ENCODE results near the gene SDK1.

DNA sequence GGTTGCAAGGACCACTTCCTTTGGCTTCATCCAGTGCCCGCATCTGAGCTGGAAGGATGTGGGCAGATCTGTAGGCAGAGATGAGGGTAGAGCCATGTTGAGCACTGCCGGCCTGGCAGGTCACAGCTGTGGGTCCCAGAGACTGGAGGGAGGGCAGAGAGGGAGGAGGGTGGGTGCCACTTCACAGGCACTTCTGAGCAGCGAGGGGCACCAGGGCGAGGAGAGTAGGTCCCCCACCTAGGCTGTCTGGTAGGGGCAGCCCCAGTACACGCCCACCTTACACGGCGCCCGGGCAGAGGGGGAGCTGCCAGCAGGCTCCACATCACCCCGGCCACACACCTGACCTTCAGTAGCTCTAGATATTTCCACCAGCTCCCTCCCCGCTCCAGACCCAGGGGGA is 908.1 kb downstream of the SDK1 start:
- TF ChIP-seq, protein P1, sequence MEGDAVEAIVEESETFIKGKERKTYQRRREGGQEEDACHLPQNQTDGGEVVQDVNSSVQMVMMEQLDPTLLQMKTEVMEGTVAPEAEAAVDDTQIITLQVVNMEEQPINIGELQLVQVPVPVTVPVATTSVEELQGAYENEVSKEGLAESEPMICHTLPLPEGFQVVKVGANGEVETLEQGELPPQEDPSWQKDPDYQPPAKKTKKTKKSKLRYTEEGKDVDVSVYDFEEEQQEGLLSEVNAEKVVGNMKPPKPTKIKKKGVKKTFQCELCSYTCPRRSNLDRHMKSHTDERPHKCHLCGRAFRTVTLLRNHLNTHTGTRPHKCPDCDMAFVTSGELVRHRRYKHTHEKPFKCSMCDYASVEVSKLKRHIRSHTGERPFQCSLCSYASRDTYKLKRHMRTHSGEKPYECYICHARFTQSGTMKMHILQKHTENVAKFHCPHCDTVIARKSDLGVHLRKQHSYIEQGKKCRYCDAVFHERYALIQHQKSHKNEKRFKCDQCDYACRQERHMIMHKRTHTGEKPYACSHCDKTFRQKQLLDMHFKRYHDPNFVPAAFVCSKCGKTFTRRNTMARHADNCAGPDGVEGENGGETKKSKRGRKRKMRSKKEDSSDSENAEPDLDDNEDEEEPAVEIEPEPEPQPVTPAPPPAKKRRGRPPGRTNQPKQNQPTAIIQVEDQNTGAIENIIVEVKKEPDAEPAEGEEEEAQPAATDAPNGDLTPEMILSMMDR (IDR thresholded peaks at IDR 0.05): no peak
- no peak for TF ChIP-seq POLR2A (IDR thresholded peaks at IDR 0.05)
